Karpas-422 (cell line): Measurements from ENCODE around the gene TPPP. TPM values are rescaled to one million over a fixed set of nuclear protein-coding genes. Genes with fewer than 3 reads are reported as not detected.
A peak's percentile ranks its signal among the peaks of the same experiment; 100 is the strongest.
"Not testable (repeated sequence)": the region's sequence is repeated elsewhere in the genome, so short reads cannot be mapped to it uniquely, and the experiment has no call there.

Source experiments
- DNase-seq: peaks from one replicate; pipeline ENCODE4 v3.0.0-alpha.2; 2015
- H2AFZ ChIP-seq: fragments of 200-600 bp; sonication (generic); 2 replicates; pipeline ENCODE4 v1.6.1; 2014; ENCODE audit warnings: antibody characterized with exemption, low read length, mixed read lengths
- H3K27ac ChIP-seq: fragments of 200-600 bp; sonication (generic); 2 replicates; pipeline ENCODE4 v1.5.1; 2014; ENCODE audit warnings: mild to moderate bottlenecking, low read length, moderate library complexity
- H3K27me3 ChIP-seq: fragments of 200-600 bp; sonication (generic); 2 replicates; pipeline ENCODE4 v1.6.1; 2014; ENCODE audit warnings: low read length, mixed read lengths
- H3K36me3 ChIP-seq: fragments of 200-600 bp; sonication (generic); 2 replicates; pipeline ENCODE4 v1.6.1; 2014; ENCODE audit warnings: low read length, mixed read lengths; ENCODE audit not compliant: insufficient read depth
- H3K4me1 ChIP-seq: fragments of 200-600 bp; sonication (generic); 2 replicates; pipeline ENCODE4 v1.6.1; 2014; ENCODE audit warnings: mild to moderate bottlenecking, low read length, mixed read lengths
- H3K4me2 ChIP-seq: fragments of 200-600 bp; sonication (generic); 2 replicates; pipeline ENCODE4 v1.6.1; 2014; ENCODE audit warnings: low read length, low read depth, mild to moderate bottlenecking; ENCODE audit not compliant: poor library complexity, severe bottlenecking
- H3K4me3 ChIP-seq: fragments of 200-600 bp; sonication (generic); 2 replicates; pipeline ENCODE4 v1.5.1; 2014; ENCODE audit warnings: mild to moderate bottlenecking, antibody characterized with exemption, low read length, mixed read lengths
- H3K79me2 ChIP-seq: fragments of 200-600 bp; sonication (generic); 2 replicates; pipeline ENCODE4 v1.6.1; 2014; ENCODE audit warnings: mild to moderate bottlenecking, low read length, mixed read lengths
- H3K9ac ChIP-seq: fragments of 200-600 bp; sonication (generic); 2 replicates; pipeline ENCODE4 v1.6.0; 2014; ENCODE audit warnings: low read length
- H3K9me2 ChIP-seq: fragments of 200-600 bp; sonication (generic), shearing (Covaris generic); replicated peaks from 2 replicates; pipeline ENCODE4 v1.6.0; 2014; ENCODE audit warnings: mild to moderate bottlenecking, low read length, moderate library complexity; ENCODE audit not compliant: insufficient read depth
- H3K9me3 ChIP-seq: fragments of 300-700, 200-600 bp; sonication (generic); 2 replicates; pipeline ENCODE4 v1.6.1; 2014; ENCODE audit warnings: low read length, mixed read lengths
- H4K20me1 ChIP-seq: fragments of 200-600 bp; sonication (generic); 2 replicates; pipeline ENCODE4 v1.6.1; 2014; ENCODE audit warnings: mild to moderate bottlenecking, antibody characterized with exemption, low read length, low read depth; ENCODE audit not compliant: insufficient read depth
- total RNA-seq: library from RNA; depleted of rRNA; stranded (reverse); fragments of >200 nt; shearing (Covaris generic); gene quantifications from 2 replicates; pipeline ENCODE4 v1.2.3, GENCODE V29; 2014; ENCODE audit warnings: low replicate concordance

Gene TPPP
- total RNA-seq, 1 experiment from 2014 or later, result 1.6 TPM

- not testable (repeated sequence) for H3K9me3 ChIP-seq, H3K4me3 ChIP-seq, H3K4me2 ChIP-seq, DNase-seq, H3K27me3 ChIP-seq, H3K27ac ChIP-seq, H3K79me2 ChIP-seq, H4K20me1 ChIP-seq, H2AFZ ChIP-seq, H3K9ac ChIP-seq, H3K36me3 ChIP-seq, H3K4me1 ChIP-seq, H3K9me2 ChIP-seq
Observed at GRCh38 chr5:706127-706526, 13.0 kb upstream of the TPPP start.

GRCh38 chr5:696753-697702 lies 3.9 kb upstream of the TPPP start:
- H3K9ac ChIP-seq, DNase-seq, H3K27me3 ChIP-seq: not testable (repeated sequence)

GRCh38 chr5:696191-696590 lies 3.0 kb upstream of the TPPP start:
- not testable (repeated sequence) for H3K4me3 ChIP-seq, H4K20me1 ChIP-seq, H3K27ac ChIP-seq, H3K9me2 ChIP-seq, H3K79me2 ChIP-seq, H2AFZ ChIP-seq, H3K36me3 ChIP-seq, H3K4me2 ChIP-seq, H3K9me3 ChIP-seq, H3K27me3 ChIP-seq, H3K9ac ChIP-seq, H3K4me1 ChIP-seq
- peak; percentile 27 for DNase-seq

More at GRCh38 chr5:696753-697702, 3.9 kb upstream of the TPPP start:
- H3K36me3 ChIP-seq, H3K4me1 ChIP-seq, H4K20me1 ChIP-seq, H2AFZ ChIP-seq, H3K4me3 ChIP-seq, H3K9me2 ChIP-seq, H3K27ac ChIP-seq, H3K4me2 ChIP-seq, H3K79me2 ChIP-seq, H3K9me3 ChIP-seq: not testable (repeated sequence)

GRCh38 chr5:695475-695874 lies 2.3 kb upstream of the TPPP start:
- H3K27ac ChIP-seq, H3K9me3 ChIP-seq, H2AFZ ChIP-seq, H3K4me3 ChIP-seq, H3K4me1 ChIP-seq, H3K36me3 ChIP-seq, H3K9ac ChIP-seq, H3K4me2 ChIP-seq, DNase-seq, H3K27me3 ChIP-seq, H4K20me1 ChIP-seq, H3K9me2 ChIP-seq, H3K79me2 ChIP-seq: not testable (repeated sequence)

GRCh38 chr5:694042-694431 lies 885 bp upstream of the TPPP start:
- not testable (repeated sequence) for H3K9me2 ChIP-seq, H3K9ac ChIP-seq, H3K27ac ChIP-seq, H3K9me3 ChIP-seq, H3K4me2 ChIP-seq, H3K36me3 ChIP-seq, DNase-seq, H3K4me1 ChIP-seq, H2AFZ ChIP-seq, H4K20me1 ChIP-seq, H3K79me2 ChIP-seq, H3K27me3 ChIP-seq
- H3K4me3 ChIP-seq, result peak overlapping the region; percentile 27; the same call in 1 of the 2 replicates

GRCh38 chr5:692529-693041 lies 567 bp downstream of the TPPP start:
- H3K27ac ChIP-seq, H3K36me3 ChIP-seq, H3K9me2 ChIP-seq, H3K79me2 ChIP-seq, H2AFZ ChIP-seq, H3K27me3 ChIP-seq, H3K4me1 ChIP-seq, H3K9ac ChIP-seq, H4K20me1 ChIP-seq, H3K9me3 ChIP-seq, DNase-seq: not testable (repeated sequence)
- H3K4me3 ChIP-seq, result peak overlapping the region; percentile 57; the same call in 1 of the 2 replicates
- peak overlapping the region; percentile 48 for H3K4me2 ChIP-seq

GRCh38 chr5:691817-692528 lies 1.2 kb downstream of the TPPP start:
- Histone ChIP-seq H3K9me2 (no peaks in the 10 kb centered on the region), H3K27ac (no peak overlapping the region), H3K9me3 (no peaks in the 10 kb centered on the region), H3K4me3 (no peak overlapping the region; the same call in 1 of the 2 replicates), H3K4me2 (no peak overlapping the region), H2AFZ (no peak overlapping the region), H3K27me3 (no peaks in the 10 kb centered on the region), H4K20me1 (no peaks in the 10 kb centered on the region), H3K79me2 (no peaks in the 10 kb centered on the region), H3K4me1 (no peaks in the 10 kb centered on the region), H3K9ac (no peak overlapping the region), H3K36me3 (no peaks in the 10 kb centered on the region)
- peak; percentile 36 for DNase-seq

- not testable (repeated sequence) for H3K27me3 ChIP-seq, DNase-seq, H3K9me2 ChIP-seq, H3K4me1 ChIP-seq, H2AFZ ChIP-seq, H3K9ac ChIP-seq, H3K4me3 ChIP-seq, H4K20me1 ChIP-seq, H3K9me3 ChIP-seq, H3K36me3 ChIP-seq, H3K79me2 ChIP-seq, H3K27ac ChIP-seq, H3K4me2 ChIP-seq
Observed at GRCh38 chr5:691049-691448, 2.1 kb downstream of the TPPP start.
